BE2C (cell line): ENCODE data around the gene SYVN1.

Experiments used
- DNase-seq: peaks from one replicate; pipeline ENCODE4 v3.0.0-alpha.2; 2020
- H3K27me3 ChIP-seq: fragments of 250-450 bp; sonication (Bioruptor Pico); 2 replicates; pipeline ENCODE4 v1.5.1; 2020; ENCODE audit warnings: mild to moderate bottlenecking
- H3K36me3 ChIP-seq: fragments of 250-450 bp; sonication (Bioruptor Pico); 2 replicates; pipeline ENCODE4 v1.5.1; 2020; ENCODE audit warnings: mild to moderate bottlenecking
- H3K4me1 ChIP-seq: fragments of 250-450 bp; sonication (Bioruptor Pico); 2 replicates; pipeline ENCODE4 v1.5.1; 2020
- H3K4me3 ChIP-seq: 2 replicates; pipeline ENCODE4 v1.5.1; 2011; ENCODE audit warnings: low read depth, low read length
- H3K9me3 ChIP-seq: fragments of 250-450 bp; sonication (Bioruptor Pico); 2 replicates; pipeline ENCODE4 v1.5.1; 2020
- TF ChIP-seq, protein P1 (sequence below): IDR thresholded peaks from 2 replicates; pipeline ENCODE4 v1.5.1; 2012; ENCODE audit warnings: mild to moderate bottlenecking, low read depth, low read length

The SYVN1 gene

GRCh38 chr11:65086809-65087208, 47.5 kb downstream of the SYVN1 start:
- H3K9me3 ChIP-seq, result no peaks in the 10 kb centered on the region
- H3K4me3 ChIP-seq, result no peak overlapping the region
- H3K4me1 ChIP-seq, result no peaks in the 10 kb centered on the region
- H3K36me3 ChIP-seq, result no peaks in the 10 kb centered on the region
- H3K27me3 ChIP-seq, result no peaks in the 10 kb centered on the region
- no peak for DNase-seq
- TF ChIP-seq, protein P1, sequence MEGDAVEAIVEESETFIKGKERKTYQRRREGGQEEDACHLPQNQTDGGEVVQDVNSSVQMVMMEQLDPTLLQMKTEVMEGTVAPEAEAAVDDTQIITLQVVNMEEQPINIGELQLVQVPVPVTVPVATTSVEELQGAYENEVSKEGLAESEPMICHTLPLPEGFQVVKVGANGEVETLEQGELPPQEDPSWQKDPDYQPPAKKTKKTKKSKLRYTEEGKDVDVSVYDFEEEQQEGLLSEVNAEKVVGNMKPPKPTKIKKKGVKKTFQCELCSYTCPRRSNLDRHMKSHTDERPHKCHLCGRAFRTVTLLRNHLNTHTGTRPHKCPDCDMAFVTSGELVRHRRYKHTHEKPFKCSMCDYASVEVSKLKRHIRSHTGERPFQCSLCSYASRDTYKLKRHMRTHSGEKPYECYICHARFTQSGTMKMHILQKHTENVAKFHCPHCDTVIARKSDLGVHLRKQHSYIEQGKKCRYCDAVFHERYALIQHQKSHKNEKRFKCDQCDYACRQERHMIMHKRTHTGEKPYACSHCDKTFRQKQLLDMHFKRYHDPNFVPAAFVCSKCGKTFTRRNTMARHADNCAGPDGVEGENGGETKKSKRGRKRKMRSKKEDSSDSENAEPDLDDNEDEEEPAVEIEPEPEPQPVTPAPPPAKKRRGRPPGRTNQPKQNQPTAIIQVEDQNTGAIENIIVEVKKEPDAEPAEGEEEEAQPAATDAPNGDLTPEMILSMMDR, result no peak

DNA sequence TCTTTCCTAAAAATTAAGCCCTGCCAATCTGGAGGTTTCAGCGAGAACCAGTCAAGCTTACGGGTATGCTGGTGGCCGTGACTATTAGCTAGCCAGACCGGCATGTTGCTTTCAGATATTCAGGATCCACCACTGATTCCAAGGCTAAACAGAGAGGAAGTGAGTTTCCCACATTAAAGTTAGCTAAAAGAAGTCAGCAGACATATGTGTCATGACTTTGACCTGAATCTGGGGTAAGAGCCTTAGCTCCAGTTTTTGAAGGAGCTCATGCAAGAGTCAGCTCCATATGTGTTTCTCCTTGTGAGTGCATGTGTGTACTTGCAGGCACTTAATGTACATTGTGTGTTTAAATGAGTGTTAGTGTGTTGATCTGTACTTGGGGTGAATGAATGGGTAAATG, 48.9 kb downstream of the SYVN1 start:
- Histone ChIP-seq H3K36me3 (no peaks in the 10 kb centered on the region), H3K27me3 (no peaks in the 10 kb centered on the region), H3K9me3 (no peaks in the 10 kb centered on the region), H3K4me1 (no peaks in the 10 kb centered on the region), H3K4me3 (no peak overlapping the region)
- no peak for DNase-seq
- TF ChIP-seq, protein P1, result no peak

DNA sequence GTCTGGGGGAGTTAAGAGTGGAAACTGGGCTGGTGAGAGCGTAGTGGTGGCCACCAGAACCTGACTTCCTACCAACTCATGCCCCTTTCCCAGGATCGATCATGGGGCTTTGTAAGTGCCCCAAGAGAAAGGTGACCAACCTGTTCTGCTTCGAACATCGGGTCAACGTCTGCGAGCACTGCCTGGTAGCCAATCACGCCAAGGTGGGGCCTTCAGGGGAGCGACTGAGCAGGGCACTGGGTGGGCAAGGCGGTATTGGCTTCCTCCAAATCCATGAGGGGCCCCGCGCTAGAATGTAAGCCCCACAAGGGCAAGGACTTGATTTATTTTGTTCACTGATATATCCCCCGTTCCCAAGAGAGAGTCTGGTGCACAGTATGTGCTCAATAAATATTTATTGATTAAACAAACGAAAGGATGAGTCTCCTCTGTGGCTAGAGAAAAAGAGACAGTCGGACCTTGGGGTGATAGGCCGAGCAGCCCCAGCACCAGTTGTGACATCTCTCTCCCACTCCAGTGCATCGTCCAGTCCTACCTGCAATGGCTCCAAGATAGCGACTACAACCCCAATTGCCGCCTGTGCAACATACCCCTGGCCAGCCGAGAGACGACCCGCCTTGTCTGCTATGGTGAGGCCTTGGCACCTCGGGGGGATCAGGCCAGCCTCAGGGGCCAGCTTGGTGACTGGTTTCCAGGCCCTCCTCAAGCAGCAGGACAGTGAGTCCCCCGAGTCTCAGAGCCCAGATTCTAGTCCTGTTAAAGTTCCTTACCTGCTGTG, 49.5 kb downstream of the SYVN1 start:
- no peaks in the 10 kb centered on the region for H3K36me3 ChIP-seq

GRCh38 chr11:65083834-65084597, 50.3 kb downstream of the SYVN1 start, which contains the start of the genes CDCA5 and ZFPL1:
Gene CDCA5 (minus strand): TSS chr11:65084040. CDS start chr11:65083978, 62 bp downstream.
Gene ZFPL1 (plus strand): TSS chr11:65084222. CDS start chr11:65084699, 477 bp downstream.
- H3K9me3 ChIP-seq, result no peaks in the 10 kb centered on the region
- TF ChIP-seq, protein P1, result no peak
- H3K27me3 ChIP-seq, result no peaks in the 10 kb centered on the region
- H3K4me3 ChIP-seq, result peak within 1 kb of the TSS; percentile 92
- H3K36me3 ChIP-seq, result no peaks in the 10 kb centered on the region
- peak; percentile 89 for DNase-seq
- no peaks in the 10 kb centered on the region for H3K4me1 ChIP-seq

More for the DNA sequence above, 49.5 kb downstream of the SYVN1 start:
- DNase-seq, result no peak
- TF ChIP-seq, protein P1, result no peak
- H3K4me3 ChIP-seq, result peak overlapping the region; percentile 92
- H3K4me1 ChIP-seq, result no peaks in the 10 kb centered on the region
- no peaks in the 10 kb centered on the region for H3K27me3 ChIP-seq
- no peaks in the 10 kb centered on the region for H3K9me3 ChIP-seq

- H3K27me3 ChIP-seq, result no peaks in the 10 kb centered on the region
- TF ChIP-seq, protein P1, result no peak
- H3K36me3 ChIP-seq, result peaks cover 3% of the 10 kb centered on the region; the same call in 1 of the 2 replicates
- H3K9me3 ChIP-seq, result no peaks in the 10 kb centered on the region
- no peaks in the 10 kb centered on the region for H3K4me1 ChIP-seq
- peak overlapping the region; percentile 92 for H3K4me3 ChIP-seq
- no peak for DNase-seq
These were observed 51.0 kb downstream of the SYVN1 start for GRCh38 chr11:65083134-65083833.
